ENCODE results near the gene AMY1A.
"Not testable (repeated sequence)": the region's sequence is repeated elsewhere in the genome, so short reads cannot be mapped to it uniquely, and the experiment has no call there.

The AMY1A gene

GRCh38 chr1:103655460-103655859 is at the start of gene AMY1A:
Gene AMY1A (plus strand): TSS chr1:103655760. CDS start chr1:103656331, 571 bp downstream.
- DNase-seq (ENCODE audit: low read depth), result not testable (repeated sequence)

GRCh38 chr1:103616362-103616761 is 39.2 kb upstream of the AMY1A start:
- DNase-seq (ENCODE audit: low read depth), result no peak

DNA sequence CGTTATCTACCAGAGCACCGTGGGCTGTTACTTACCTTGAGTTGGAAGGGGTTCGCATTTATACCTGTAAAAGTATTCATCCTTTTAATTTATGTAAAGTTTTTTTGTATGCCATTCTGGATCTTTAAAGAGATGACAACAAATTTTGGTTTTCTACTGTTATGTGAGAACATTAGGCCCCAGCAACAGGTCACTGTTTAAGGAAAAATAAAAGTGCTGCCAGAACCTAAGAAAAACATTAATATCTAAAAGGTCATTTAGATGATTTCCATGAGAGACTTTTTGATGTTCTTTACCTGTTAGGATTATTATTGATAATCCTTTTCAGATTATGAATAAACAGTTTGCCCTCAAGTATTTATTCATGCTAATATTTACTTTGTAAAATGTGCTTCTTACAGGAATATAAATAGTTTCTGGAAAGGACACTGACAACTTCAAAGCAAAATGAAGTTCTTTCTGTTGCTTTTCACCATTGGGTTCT is 38.5 kb upstream of the AMY1A start, which contains the start of gene AMY2A:
Gene AMY2A, plus strand, starts transcription at position 434 of the 484 bp plus-strand sequence. Its CDS starts 14 bp downstream, at position 448.
- not testable (repeated sequence) for DNase-seq (ENCODE audit: low read depth)

- DNase-seq (ENCODE audit: low read depth), result not testable (repeated sequence)
These were observed 28.1 kb upstream of the AMY1A start for GRCh38 chr1:103627436-103627835.

DNA sequence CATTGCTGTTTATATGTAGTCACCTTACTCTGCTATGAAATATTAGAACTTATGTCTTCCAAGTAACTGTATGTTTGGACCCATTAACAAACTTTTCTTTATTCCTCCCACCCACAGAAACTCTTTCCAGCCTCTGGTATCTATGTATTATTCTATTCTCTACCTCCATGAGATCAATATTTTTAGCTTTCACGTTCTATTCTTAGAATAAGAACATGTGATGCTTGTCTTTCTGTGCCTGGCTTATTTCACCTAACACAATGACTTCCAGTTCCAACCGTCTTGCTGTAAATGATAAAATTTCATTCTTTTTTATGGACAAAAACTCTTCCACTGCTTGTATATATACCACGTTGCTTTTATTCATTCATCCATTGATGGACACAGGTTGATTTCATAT is 14.4 kb upstream of the AMY1A start:
- DNase-seq (ENCODE audit: low read depth), result not testable (repeated sequence)

DNA sequence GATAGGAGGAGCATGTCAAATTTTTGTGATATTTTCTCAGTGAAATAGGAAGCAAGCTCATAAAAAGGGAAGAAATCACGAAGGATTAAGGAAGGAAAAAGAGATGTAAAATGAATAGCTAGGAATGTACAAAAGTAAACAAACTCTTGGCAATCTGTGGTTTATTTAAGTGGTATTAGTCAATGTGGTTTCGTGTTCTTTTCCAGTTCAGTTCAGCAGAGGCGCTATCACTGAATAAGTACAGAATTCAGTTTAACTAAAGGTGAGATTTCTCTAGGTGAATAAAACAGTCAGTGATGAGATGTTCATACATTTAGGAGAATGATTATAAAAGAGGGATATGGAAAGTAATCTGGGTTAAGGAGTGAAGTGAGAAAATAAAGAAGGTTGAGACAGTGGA is 11.7 kb upstream of the AMY1A start:
- DNase-seq (ENCODE audit: low read depth), result not testable (repeated sequence)

DNA sequence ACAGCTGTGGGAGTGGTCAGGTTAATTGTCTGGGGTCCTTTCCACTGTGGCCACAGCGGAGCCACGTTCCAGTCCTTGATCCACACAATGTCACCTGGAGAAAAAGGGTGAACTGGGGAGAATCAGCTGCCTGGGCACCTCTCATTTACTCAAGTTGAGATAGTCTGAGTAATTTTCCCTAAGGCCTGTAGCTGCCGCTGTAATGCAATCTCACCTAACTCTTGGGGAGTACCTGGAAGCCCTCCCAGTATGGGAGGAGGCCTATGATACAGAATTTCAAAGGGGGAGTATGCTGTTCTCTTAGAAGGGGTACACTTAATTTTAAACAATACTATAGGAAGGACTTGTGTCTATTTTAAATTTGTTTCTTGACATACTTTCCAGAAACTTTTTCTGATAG is 5.3 kb upstream of the AMY1A start:
- not testable (repeated sequence) for DNase-seq (ENCODE audit: low read depth)

- not testable (repeated sequence) for DNase-seq (ENCODE audit: low read depth)
These were observed 4.7 kb upstream of the AMY1A start for GRCh38 chr1:103650889-103651288.

GRCh38 chr1:103654133-103654532 is 1.4 kb upstream of the AMY1A start:
- not testable (repeated sequence) for DNase-seq (ENCODE audit: low read depth)

- DNase-seq (ENCODE audit: low read depth), result not testable (repeated sequence)
These were observed 20.8 kb downstream of the AMY1A start for GRCh38 chr1:103676335-103676734.

DNA sequence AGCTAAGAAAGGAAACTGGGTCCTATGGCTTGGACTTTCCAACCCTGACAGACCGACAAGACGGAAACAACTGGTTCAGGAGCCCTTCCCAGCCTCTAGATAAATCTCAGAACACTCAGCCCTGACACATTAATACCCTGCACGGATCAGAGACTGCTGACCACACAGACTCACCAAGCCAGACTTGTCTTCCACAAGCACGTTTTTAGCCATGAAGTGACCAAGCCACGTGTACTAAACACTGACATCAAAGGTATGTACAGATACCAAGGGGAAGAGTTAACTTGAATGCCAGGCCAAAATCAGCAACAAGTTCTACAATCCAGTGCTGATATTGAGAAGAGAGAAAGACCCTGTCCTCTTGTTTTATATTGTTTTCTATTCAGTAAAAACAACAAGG is 40.5 kb downstream of the AMY1A start, which contains the start of gene AMY1B:
Gene AMY1B, minus strand, starts transcription at position 101 of the 400 bp plus-strand sequence. CDS start 571 bp downstream, outside the sequence.
- DNase-seq (ENCODE audit: low read depth), result not testable (repeated sequence)

GRCh38 chr1:103697430-103697829 is 41.9 kb downstream of the AMY1A start:
- DNase-seq (ENCODE audit: low read depth), result not testable (repeated sequence)

- not testable (repeated sequence) for DNase-seq (ENCODE audit: low read depth)
These were observed 45.1 kb downstream of the AMY1A start for GRCh38 chr1:103700669-103701068.

- not testable (repeated sequence) for DNase-seq (ENCODE audit: low read depth)
These were observed 45.7 kb downstream of the AMY1A start for GRCh38 chr1:103701256-103701655.

DNA sequence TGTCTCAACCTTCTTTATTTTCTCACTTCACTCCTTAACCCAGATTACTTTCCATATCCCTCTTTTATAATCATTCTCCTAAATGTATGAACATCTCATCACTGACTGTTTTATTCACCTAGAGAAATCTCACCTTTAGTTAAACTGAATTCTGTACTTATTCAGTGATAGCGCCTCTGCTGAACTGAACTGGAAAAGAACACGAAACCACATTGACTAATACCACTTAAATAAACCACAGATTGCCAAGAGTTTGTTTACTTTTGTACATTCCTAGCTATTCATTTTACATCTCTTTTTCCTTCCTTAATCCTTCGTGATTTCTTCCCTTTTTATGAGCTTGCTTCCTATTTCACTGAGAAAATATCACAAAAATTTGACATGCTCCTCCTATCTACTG is 52.1 kb downstream of the AMY1A start:
- not testable (repeated sequence) for DNase-seq (ENCODE audit: low read depth)

DNA sequence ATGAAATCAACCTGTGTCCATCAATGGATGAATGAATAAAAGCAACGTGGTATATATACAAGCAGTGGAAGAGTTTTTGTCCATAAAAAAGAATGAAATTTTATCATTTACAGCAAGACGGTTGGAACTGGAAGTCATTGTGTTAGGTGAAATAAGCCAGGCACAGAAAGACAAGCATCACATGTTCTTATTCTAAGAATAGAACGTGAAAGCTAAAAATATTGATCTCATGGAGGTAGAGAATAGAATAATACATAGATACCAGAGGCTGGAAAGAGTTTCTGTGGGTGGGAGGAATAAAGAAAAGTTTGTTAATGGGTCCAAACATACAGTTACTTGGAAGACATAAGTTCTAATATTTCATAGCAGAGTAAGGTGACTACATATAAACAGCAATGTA is 54.8 kb downstream of the AMY1A start:
- not testable (repeated sequence) for DNase-seq (ENCODE audit: low read depth)

All from stimulated activated CD8-positive, alpha-beta memory T cell treated with anti-CD3 and anti-CD28 coated beads, Interleukin-12 subunit alpha, Interleukin-12 subunit beta, amount 100 ng/mL, for 1 hour (primary cell).